HepG2 (cell line): ENCODE data around the gene ZDHHC19. TPM values are rescaled to one million over a fixed set of nuclear protein-coding genes. Genes with fewer than 3 reads are reported as not detected.
A peak's percentile ranks its signal among the peaks of the same experiment; 100 is the strongest.

ENCODE experiments used
- CAMTA2 ChIP-seq: sonication (generic); formaldehyde crosslinking; IDR thresholded peaks from 2 replicates; pipeline ENCODE4 v1.4.0; 2020; ENCODE audit warnings: mild to moderate bottlenecking, missing genetic modification reagents, borderline replicate concordance
- CHCHD3 ChIP-seq: sonication (generic); formaldehyde crosslinking; IDR thresholded peaks from 2 replicates; pipeline ENCODE4 v1.8.0; 2022; ENCODE audit warnings: mild to moderate bottlenecking, missing genetic modification reagents, moderate library complexity
- FLYWCH1 ChIP-seq: sonication (generic); formaldehyde crosslinking; IDR thresholded peaks from 2 replicates; pipeline ENCODE4 v1.8.1; 2023; ENCODE audit warnings: mild to moderate bottlenecking, missing genetic modification reagents
- HOXA5 ChIP-seq: sonication (generic); formaldehyde crosslinking; IDR thresholded peaks from 2 replicates; pipeline ENCODE4 v1.4.0; 2020; ENCODE audit warnings: missing genetic modification reagents
- NFE2L2 ChIP-seq: fragments of 150-350 bp; IDR thresholded peaks from 2 replicates; pipeline ENCODE4 v1.6.1; 2014; ENCODE audit warnings: low read length
- POGZ ChIP-seq: sonication (generic); formaldehyde crosslinking; IDR thresholded peaks from 2 replicates; pipeline ENCODE4 v1.4.0; 2020; ENCODE audit warnings: mild to moderate bottlenecking, missing genetic modification reagents
- POLR2G ChIP-seq: fragments of 200-400 bp; formaldehyde crosslinking; IDR thresholded peaks from 2 replicates; pipeline ENCODE4 v1.6.1; 2018; ENCODE audit warnings: mild to moderate bottlenecking, low read depth, low read length, moderate library complexity
- RAD21 ChIP-seq: fragments of 450-650 bp; formaldehyde crosslinking; IDR thresholded peaks from 2 replicates; pipeline ENCODE4 v1.5.0; 2020; ENCODE audit warnings: mild to moderate bottlenecking
- SRSF4 ChIP-seq: fragments of 200-400 bp; formaldehyde crosslinking; IDR thresholded peaks from one replicate; pipeline ENCODE4 v1.6.1; 2018; ENCODE audit warnings: mild to moderate bottlenecking, low read depth, low read length, moderate library complexity; ENCODE audit not compliant: poor library complexity, severe bottlenecking
- ZNF136 ChIP-seq: sonication (generic); formaldehyde crosslinking; IDR thresholded peaks from 2 replicates; pipeline ENCODE4 v1.8.1; 2022; ENCODE audit warnings: low read depth, mild to moderate bottlenecking, moderate library complexity, missing genetic modification reagents
- ZNF207 ChIP-seq: fragments of 450-650 bp; IDR thresholded peaks from 2 replicates; pipeline ENCODE4 v1.6.1; 2016; ENCODE audit warnings: antibody characterized with exemption, borderline replicate concordance
- ZNF225 ChIP-seq: sonication (generic); formaldehyde crosslinking; IDR thresholded peaks from 2 replicates; pipeline ENCODE4 v1.4.0; 2020; ENCODE audit warnings: mild to moderate bottlenecking, missing genetic modification reagents
- ZNF24 ChIP-seq: fragments of 450-650 bp; IDR thresholded peaks from 2 replicates; pipeline ENCODE4 v1.6.1; 2017; ENCODE audit warnings: antibody characterized with exemption, mild to moderate bottlenecking
- ZNF317 ChIP-seq: sonication (generic); formaldehyde crosslinking; IDR thresholded peaks from 2 replicates; pipeline ENCODE4 v1.5.0; 2020; ENCODE audit warnings: mild to moderate bottlenecking, missing genetic modification reagents
- ZNF550 ChIP-seq: sonication (generic); formaldehyde crosslinking; IDR thresholded peaks from 2 replicates; pipeline ENCODE4 v1.4.0; 2020; ENCODE audit warnings: mild to moderate bottlenecking, missing genetic modification reagents, borderline replicate concordance
- ZNF703 ChIP-seq: sonication (generic); formaldehyde crosslinking; IDR thresholded peaks from 2 replicates; pipeline ENCODE4 v1.5.1; 2020; ENCODE audit warnings: missing genetic modification reagents, mild to moderate bottlenecking, moderate library complexity, borderline replicate concordance
- ZNF766 ChIP-seq: sonication (generic); formaldehyde crosslinking; IDR thresholded peaks from 2 replicates; pipeline ENCODE4 v1.5.0; 2020; ENCODE audit warnings: missing genetic modification reagents, borderline replicate concordance
- ZNF792 ChIP-seq: IDR thresholded peaks from 2 replicates; pipeline ENCODE4 v1.6.1; 2016
- ZNF83 ChIP-seq: sonication (generic); formaldehyde crosslinking; IDR thresholded peaks from 2 replicates; pipeline ENCODE4 v1.4.0; 2020; ENCODE audit warnings: missing genetic modification reagents, mild to moderate bottlenecking, borderline replicate concordance
- ZSCAN21 ChIP-seq: sonication (generic); formaldehyde crosslinking; IDR thresholded peaks from 2 replicates; pipeline ENCODE4 v1.8.0; 2022; ENCODE audit warnings: mild to moderate bottlenecking, missing genetic modification reagents, moderate library complexity, borderline replicate concordance
- polyA plus RNA-seq, 8 experiments: library from polyadenylated mRNA; depleted of rRNA in 3 of 8; stranded (reverse) in 7 of 8; unstranded in 1 of 8; fragments of >200 nt; fragmentation: Illumina TruSeq in 4 of 8; extraction: Trizol in 4 of 8; gene quantifications; 2 replicates each; pipeline versions ENCODE4 v1.2.1 to v1.2.3, GENCODE V29; 2011 to 2016; ENCODE audit warnings: low read depth in 4 of 8, missing spikeins in 1 of 8, mixed read lengths in 1 of 8; ENCODE audit not compliant: insufficient read depth in 1 of 8
- total RNA-seq, 5 experiments: library from RNA; depleted of rRNA; stranded (reverse); fragments of >200 nt; fragmentation: Illumina TruSeq; extraction: Trizol; gene quantifications; 2 replicates each; pipeline ENCODE4 v1.2.3, GENCODE V29; 2016; ENCODE audit warnings: low read depth in 1 of 5
- TF ChIP-seq, protein P1 (sequence below): IDR thresholded peaks from 2 replicates; pipeline ENCODE4 v1.6.1; 2016; ENCODE audit warnings: low read depth, missing genetic modification reagents, missing compliant biosample characterization
- TF ChIP-seq, protein P2 (sequence below): sonication (generic); formaldehyde crosslinking; IDR thresholded peaks from 2 replicates; pipeline ENCODE4 v1.5.1; 2020; ENCODE audit warnings: mild to moderate bottlenecking, missing genetic modification reagents, borderline replicate concordance
- TF ChIP-seq, protein P3 (sequence below): sonication (generic); formaldehyde crosslinking; conservative IDR thresholded peaks from 2 replicates; pipeline ENCODE4 v1.8.0; 2022; ENCODE audit warnings: low read depth, missing genetic modification reagents

ZDHHC19 gene
- total and polyA plus RNA-seq, 2 of the 13 experiments (the other 11 are each of a cell fraction or from before 2014, with no cell fraction given), result 0.22 to 0.53 TPM

DNA sequence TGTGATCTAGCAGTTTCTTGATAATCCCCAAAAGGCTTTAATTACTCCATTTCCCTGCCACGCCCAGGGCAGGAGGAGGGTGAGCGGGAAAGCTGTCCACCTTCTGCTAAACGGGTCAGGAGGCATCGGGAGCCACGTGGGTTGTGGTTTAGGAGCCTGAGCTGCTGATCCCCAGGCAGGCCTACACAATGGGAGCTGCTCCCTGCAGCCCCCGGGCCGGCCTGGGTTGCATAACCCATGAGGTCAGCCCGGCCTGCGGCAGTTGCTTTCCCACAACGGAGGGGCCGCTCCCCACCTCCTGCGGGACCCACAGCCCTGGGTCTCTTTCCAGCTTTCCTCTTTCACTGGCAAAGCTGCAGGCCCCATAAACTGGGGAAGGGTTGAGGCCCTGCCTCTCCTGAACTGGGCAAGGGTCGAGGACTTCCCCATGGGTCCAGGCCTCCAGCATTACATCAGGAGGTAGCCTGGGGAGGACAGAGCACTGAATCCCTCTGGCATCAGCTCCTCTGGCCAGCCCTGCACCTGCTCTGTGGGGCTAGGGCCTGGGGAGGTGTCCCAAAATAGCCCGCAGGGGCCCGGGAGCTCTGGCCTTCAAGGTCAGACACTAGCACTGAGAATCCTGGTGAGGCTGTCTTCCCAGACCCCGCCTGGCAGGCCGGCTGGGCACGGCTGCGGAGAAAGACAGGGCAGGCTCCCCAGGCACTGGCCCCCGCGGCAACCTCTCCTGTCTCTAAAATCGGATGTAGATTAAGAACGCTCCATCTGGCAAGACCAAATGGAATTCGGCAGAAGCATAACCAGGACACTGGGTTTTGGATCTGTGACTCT lies 47.3 kb downstream of the ZDHHC19 start (continued):
- TF ChIP-seq CHCHD3 (CRISPR knock-in tag) (no peak), ZNF550 (CRISPR knock-in tag) (no peak), RAD21 (CRISPR knock-in tag) (no peak), ZNF83 (no peak), CAMTA2 (CRISPR knock-in tag) (no peak), ZNF703 (no peak), ZNF792 (CRISPR knock-in tag) (no peak), ZNF225 (peak; percentile 82), ZNF766 (CRISPR knock-in tag) (no peak), SRSF4 (no peak), POGZ (no peak), ZNF317 (CRISPR knock-in tag) (no peak), FLYWCH1 (CRISPR knock-in tag) (no peak), ZSCAN21 (CRISPR knock-in tag) (no peak), HOXA5 (CRISPR knock-in tag) (no peak), ZNF207 (no peak), POLR2G (no peak), NFE2L2 (no peak), ZNF136 (CRISPR knock-in tag) (peak; percentile 31; the same call in 1 of the 2 replicates), ZNF24 (no peak)
- TF ChIP-seq, protein P1, sequence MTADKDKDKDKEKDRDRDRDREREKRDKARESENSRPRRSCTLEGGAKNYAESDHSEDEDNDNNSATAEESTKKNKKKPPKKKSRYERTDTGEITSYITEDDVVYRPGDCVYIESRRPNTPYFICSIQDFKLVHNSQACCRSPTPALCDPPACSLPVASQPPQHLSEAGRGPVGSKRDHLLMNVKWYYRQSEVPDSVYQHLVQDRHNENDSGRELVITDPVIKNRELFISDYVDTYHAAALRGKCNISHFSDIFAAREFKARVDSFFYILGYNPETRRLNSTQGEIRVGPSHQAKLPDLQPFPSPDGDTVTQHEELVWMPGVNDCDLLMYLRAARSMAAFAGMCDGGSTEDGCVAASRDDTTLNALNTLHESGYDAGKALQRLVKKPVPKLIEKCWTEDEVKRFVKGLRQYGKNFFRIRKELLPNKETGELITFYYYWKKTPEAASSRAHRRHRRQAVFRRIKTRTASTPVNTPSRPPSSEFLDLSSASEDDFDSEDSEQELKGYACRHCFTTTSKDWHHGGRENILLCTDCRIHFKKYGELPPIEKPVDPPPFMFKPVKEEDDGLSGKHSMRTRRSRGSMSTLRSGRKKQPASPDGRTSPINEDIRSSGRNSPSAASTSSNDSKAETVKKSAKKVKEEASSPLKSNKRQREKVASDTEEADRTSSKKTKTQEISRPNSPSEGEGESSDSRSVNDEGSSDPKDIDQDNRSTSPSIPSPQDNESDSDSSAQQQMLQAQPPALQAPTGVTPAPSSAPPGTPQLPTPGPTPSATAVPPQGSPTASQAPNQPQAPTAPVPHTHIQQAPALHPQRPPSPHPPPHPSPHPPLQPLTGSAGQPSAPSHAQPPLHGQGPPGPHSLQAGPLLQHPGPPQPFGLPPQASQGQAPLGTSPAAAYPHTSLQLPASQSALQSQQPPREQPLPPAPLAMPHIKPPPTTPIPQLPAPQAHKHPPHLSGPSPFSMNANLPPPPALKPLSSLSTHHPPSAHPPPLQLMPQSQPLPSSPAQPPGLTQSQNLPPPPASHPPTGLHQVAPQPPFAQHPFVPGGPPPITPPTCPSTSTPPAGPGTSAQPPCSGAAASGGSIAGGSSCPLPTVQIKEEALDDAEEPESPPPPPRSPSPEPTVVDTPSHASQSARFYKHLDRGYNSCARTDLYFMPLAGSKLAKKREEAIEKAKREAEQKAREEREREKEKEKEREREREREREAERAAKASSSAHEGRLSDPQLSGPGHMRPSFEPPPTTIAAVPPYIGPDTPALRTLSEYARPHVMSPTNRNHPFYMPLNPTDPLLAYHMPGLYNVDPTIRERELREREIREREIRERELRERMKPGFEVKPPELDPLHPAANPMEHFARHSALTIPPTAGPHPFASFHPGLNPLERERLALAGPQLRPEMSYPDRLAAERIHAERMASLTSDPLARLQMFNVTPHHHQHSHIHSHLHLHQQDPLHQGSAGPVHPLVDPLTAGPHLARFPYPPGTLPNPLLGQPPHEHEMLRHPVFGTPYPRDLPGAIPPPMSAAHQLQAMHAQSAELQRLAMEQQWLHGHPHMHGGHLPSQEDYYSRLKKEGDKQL (CRISPR knock-in tag), result no peak
- TF ChIP-seq, protein P2, sequence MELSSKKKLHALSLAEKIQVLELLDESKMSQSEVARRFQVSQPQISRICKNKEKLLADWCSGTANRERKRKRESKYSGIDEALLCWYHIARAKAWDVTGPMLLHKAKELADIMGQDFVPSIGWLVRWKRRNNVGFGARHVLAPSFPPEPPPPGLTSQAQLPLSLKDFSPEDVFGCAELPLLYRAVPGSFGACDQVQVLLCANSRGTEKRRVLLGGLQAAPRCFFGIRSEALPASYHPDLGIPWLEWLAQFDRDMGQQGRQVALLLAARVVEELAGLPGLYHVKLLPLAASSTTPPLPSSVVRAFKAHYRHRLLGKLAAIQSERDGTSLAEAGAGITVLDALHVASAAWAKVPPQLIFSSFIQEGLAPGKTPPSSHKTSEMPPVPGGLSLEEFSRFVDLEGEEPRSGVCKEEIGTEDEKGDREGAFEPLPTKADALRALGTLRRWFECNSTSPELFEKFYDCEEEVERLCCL, result no peak
- TF ChIP-seq, protein P3, sequence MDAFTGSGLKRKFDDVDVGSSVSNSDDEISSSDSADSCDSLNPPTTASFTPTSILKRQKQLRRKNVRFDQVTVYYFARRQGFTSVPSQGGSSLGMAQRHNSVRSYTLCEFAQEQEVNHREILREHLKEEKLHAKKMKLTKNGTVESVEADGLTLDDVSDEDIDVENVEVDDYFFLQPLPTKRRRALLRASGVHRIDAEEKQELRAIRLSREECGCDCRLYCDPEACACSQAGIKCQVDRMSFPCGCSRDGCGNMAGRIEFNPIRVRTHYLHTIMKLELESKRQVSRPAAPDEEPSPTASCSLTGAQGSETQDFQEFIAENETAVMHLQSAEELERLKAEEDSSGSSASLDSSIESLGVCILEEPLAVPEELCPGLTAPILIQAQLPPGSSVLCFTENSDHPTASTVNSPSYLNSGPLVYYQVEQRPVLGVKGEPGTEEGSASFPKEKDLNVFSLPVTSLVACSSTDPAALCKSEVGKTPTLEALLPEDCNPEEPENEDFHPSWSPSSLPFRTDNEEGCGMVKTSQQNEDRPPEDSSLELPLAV (CRISPR knock-in tag), result no peak
